Nephron progenitor cell (in vitro differentiated cells): ENCODE data around the gene COL5A3.

Experiments
- DNase-seq: peaks from one replicate; pipeline ENCODE4 v3.0.0; 2021
- H3K27ac Mint-ChIP-seq: 2 replicates; pipeline ENCODE4 v1.8.0; 2021; ENCODE audit warnings: mild to moderate bottlenecking, moderate library complexity, mixed read lengths
- H3K27me3 Mint-ChIP-seq: 2 replicates; pipeline ENCODE4 v1.8.0; 2021; ENCODE audit warnings: mild to moderate bottlenecking, low read depth, mixed read lengths; ENCODE audit not compliant: poor library complexity
- H3K36me3 Mint-ChIP-seq: 2 replicates; pipeline ENCODE4 v1.8.0; 2021; ENCODE audit warnings: low read depth, mixed read lengths
- H3K4me1 Mint-ChIP-seq: 2 replicates; pipeline ENCODE4 v1.8.0; 2021; ENCODE audit warnings: mixed read lengths
- H3K4me3 Mint-ChIP-seq: 2 replicates; pipeline ENCODE4 v1.8.0; 2021; ENCODE audit warnings: mild to moderate bottlenecking, moderate library complexity, mixed read lengths
- H3K9me3 Mint-ChIP-seq: 2 replicates; pipeline ENCODE4 v1.8.0; 2021; ENCODE audit warnings: mild to moderate bottlenecking, moderate library complexity, mixed read lengths
- TF ChIP-seq, protein P1 (sequence below): fragments of 200-600 bp; sonication (generic); IDR thresholded peaks from 2 replicates; pipeline ENCODE4 v1.5.0; 2021; ENCODE audit warnings: antibody characterized with exemption

COL5A3 gene

DNA sequence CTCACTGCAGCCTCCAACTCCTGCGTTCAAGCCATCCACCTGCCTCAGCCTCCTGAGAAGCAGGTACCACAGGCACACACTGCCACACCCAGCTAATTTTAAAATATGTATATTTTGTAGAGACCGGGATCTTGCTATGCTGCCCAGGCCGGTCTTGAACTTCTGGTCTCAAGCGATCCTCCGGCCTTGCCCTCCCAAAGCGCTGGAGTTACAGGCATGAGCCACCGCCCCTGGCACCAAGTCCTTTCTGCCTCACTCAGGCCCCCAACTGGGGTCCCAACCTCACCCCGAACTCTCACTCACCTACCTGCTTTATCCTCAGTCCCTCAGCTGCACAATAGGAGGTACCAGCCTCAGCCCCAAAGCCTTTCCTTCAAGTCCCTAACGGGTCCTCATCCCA is 635 bp upstream of the COL5A3 start:
- no peak overlapping the region for H3K27ac Mint-ChIP-seq
- TF ChIP-seq, protein P1, sequence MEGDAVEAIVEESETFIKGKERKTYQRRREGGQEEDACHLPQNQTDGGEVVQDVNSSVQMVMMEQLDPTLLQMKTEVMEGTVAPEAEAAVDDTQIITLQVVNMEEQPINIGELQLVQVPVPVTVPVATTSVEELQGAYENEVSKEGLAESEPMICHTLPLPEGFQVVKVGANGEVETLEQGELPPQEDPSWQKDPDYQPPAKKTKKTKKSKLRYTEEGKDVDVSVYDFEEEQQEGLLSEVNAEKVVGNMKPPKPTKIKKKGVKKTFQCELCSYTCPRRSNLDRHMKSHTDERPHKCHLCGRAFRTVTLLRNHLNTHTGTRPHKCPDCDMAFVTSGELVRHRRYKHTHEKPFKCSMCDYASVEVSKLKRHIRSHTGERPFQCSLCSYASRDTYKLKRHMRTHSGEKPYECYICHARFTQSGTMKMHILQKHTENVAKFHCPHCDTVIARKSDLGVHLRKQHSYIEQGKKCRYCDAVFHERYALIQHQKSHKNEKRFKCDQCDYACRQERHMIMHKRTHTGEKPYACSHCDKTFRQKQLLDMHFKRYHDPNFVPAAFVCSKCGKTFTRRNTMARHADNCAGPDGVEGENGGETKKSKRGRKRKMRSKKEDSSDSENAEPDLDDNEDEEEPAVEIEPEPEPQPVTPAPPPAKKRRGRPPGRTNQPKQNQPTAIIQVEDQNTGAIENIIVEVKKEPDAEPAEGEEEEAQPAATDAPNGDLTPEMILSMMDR, result no peak
- peaks cover 78% of the 10 kb centered on the region for H3K27me3 Mint-ChIP-seq
- no peak overlapping the region for H3K4me3 Mint-ChIP-seq
- no peak for DNase-seq
- H3K36me3 Mint-ChIP-seq, result no peaks in the 10 kb centered on the region
- H3K4me1 Mint-ChIP-seq, result peaks cover 34% of the 10 kb centered on the region
- no peaks in the 10 kb centered on the region for H3K9me3 Mint-ChIP-seq

DNA sequence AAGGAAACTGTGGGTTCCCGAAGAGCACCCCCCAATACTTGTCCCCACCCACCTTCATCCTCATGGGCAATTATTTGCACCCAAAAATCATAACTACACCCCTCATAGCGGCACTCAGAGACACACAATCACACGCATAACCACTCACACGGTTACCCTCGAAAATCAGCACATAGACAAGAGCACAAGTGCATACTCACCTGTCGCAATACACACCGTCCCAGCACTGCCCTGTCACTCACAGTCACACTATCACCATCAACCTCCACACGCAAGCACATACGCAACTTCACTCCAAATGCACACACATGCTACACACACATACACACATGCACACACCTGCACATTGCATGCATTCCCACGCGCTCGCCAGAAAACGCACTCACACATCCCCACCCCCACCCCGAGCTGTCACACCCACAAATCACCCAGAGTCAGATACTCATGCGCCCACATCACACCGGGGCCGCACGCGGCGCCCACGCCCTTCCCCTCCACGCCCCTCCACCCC is 535 bp downstream of the COL5A3 start:
- Mint-ChIP-seq H3K9me3 (no peaks in the 10 kb centered on the region), H3K4me1 (peaks cover 36% of the 10 kb centered on the region), H3K27me3 (peaks cover 71% of the 10 kb centered on the region), H3K4me3 (peak overlapping the region; percentile 69), H3K36me3 (no peaks in the 10 kb centered on the region), H3K27ac (peak overlapping the region; percentile 5)
- TF ChIP-seq, protein P1, result no peak
- DNase-seq, result no peak

DNA sequence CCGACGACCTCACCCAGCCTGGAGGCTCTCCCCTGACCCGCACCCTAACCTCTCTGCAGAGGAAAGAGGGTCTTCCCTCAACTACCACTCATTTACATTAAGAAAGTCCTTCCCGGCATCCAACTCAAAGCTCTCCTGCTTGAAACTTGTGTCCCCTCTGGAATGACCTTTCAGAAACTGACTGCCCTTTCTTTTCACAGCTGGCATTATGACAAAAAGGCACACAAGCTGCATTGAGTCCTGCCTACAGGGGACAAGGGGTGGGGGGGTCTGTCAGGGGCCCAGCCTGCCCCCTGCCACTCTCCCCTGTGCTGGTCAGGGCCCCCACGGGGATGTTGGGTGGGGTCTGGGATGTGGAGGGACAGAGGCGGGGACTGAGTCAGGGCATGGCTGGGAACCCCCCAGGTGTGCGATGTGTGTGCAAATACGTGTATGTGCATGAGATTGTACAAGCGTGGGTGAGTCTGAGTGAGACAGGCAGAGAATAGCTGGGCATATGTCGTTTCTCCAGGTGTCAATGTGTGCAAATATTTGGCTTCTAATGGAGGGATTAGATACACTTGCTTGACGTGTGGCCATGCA is 2.0 kb downstream of the COL5A3 start:
- DNase-seq, result no peak
- Mint-ChIP-seq H3K4me1 (peaks cover 41% of the 10 kb centered on the region), H3K36me3 (no peaks in the 10 kb centered on the region), H3K9me3 (no peaks in the 10 kb centered on the region), H3K27me3 (peaks cover 69% of the 10 kb centered on the region), H3K4me3 (peak overlapping the region; percentile 55), H3K27ac (peak overlapping the region; percentile 68)
- TF ChIP-seq, protein P1, result no peak

DNA sequence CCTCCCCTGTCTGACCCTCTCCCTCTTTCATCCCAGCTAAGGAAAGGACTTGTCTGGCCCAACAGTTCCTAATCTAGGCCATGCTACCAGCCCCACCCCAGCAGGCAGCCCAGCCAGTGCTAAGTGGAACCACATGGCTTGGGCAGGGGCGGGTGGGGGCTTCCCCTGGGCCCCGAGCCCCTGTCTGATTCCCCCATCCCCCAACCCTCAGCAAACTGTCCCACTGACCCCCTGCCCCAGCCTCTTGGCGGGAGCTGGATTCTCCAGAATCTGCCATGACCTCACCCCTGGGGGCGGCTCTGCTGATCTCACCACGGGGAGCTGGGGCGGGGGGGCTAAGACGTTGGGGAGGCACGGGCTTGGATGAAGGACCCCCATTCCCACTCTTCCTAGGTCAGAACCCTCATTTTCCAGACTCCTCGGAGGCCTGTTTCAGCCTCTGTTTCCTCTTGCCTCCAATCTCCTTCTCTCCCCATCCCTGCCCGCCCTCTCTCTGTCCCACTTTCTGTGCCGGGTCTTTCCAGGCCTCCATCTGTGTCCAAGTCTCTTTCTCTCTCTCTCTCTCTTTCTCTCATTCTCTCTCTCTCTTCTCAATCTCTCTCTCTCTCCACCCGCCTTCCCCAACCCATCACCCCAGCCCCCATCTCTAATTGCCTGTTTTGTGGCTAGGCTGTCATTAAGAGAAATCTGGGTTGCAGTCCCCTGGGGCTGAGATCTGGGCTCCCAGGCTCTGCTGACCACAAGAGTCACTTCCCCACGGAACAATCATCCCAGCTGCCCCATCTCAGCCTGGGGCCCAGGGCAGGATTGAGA is 2.7 kb downstream of the COL5A3 start:
- Mint-ChIP-seq H3K4me1 (peaks cover 41% of the 10 kb centered on the region), H3K4me3 (no peak overlapping the region)

DNA sequence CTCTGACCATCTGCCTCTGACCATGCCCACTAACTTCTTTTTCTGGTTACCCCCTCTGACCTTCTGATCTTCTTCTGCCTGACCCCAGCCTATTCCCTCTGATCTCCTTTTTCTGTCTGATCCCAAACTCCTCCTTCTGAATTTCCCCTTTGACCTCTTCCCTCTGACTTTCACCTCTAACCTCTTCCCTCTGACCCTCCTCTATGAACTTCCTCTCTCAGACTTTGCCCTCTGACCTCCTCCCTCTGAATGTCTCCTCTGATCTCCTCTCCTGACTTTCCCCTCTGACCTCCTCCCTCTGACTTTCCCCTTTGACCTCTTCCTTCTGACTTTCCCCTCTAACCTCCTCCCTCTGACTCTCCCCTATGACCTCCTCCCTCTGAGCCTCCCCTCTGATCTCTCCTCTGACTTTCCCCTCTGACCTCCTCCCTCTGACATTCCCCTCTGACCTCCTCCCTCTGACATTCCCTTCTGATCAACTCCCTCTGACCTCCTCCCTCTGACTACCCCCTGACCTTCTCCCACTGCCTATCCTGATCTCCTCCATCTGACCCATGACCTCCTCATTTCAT is 3.5 kb downstream of the COL5A3 start:
- H3K4me3 Mint-ChIP-seq, result no peak overlapping the region
- TF ChIP-seq, protein P1, result no peak
- H3K27ac Mint-ChIP-seq, result no peak overlapping the region
- no peaks in the 10 kb centered on the region for H3K36me3 Mint-ChIP-seq
- H3K4me1 Mint-ChIP-seq, result peaks cover 41% of the 10 kb centered on the region
- peaks cover 61% of the 10 kb centered on the region for H3K27me3 Mint-ChIP-seq
- no peaks in the 10 kb centered on the region for H3K9me3 Mint-ChIP-seq
- DNase-seq, result no peak

More for the DNA sequence above, 2.7 kb downstream of the COL5A3 start:
- Mint-ChIP-seq H3K27ac (peak overlapping the region; percentile 68), H3K36me3 (no peaks in the 10 kb centered on the region), H3K27me3 (peaks cover 68% of the 10 kb centered on the region), H3K9me3 (no peaks in the 10 kb centered on the region)
- TF ChIP-seq, protein P1, result no peak
- no peak for DNase-seq
